OCI-LY1 (cell line): ENCODE measurements around the gene DENND1A.

Experiments used
- CTCF ChIP-seq: fragments of 200-600 bp; sonication (generic), shearing (Covaris generic); IDR thresholded peaks from 2 replicates; pipeline ENCODE4 v1.5.1; 2017; ENCODE audit warnings: mild to moderate bottlenecking, antibody characterized with exemption, low read length, moderate library complexity, mixed read lengths
- EZH2 ChIP-seq: fragments of 200-600 bp; sonication (generic), shearing (Covaris generic); IDR thresholded peaks from 2 replicates; pipeline ENCODE4 v1.8.0; 2017; ENCODE audit warnings: borderline replicate concordance, mixed run types, mild to moderate bottlenecking, antibody characterized with exemption, low read length, moderate library complexity, mixed read lengths

DNA sequence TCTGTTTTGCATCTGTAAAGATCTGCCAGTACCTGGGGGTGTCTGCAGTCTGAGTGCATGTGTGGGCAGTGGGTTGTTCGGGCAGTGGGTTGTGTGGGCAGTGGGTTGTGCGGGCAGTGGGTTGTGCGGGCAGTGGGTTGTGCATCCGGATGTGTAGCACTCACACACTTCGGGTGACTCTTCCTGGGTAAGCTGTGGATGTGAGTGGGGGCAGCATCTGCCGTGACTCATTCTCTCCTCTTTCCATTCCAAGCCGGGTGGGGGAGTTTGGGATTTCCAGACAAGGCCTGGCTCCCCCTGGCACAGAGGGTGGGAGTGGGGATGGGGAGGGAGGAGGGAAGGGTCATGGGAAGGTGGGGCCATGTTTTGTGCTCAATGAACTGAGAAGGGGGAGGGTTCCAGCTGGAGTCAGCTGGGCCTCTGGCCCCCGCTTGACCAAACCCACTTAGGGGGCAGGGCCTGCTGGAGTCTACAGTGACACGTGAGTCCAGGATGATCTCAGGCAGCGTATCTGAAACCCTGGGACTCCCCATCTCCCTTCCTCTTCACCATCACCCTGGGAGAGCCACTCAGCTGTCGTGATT, 565.6 kb downstream of the DENND1A start:
- no peak for TF ChIP-seq CTCF
- TF ChIP-seq EZH2: no peak
